ENCODE measurements around the gene TAOK1. TPM values are rescaled to one million over a fixed set of nuclear protein-coding genes. Genes with fewer than 3 reads are reported as not detected.

The TAOK1 gene
- total RNA-seq, 1 experiment from 2014 or later: 56.3 TPM

- H3K27ac ChIP-seq (ENCODE audit: low read depth, low read length): no peak overlapping the region
- no peak overlapping the region for H3K9ac ChIP-seq (ENCODE audit: low read length)
- H3K9me2 ChIP-seq (ENCODE audit: insufficient read depth): no peaks in the 10 kb centered on the region
- H3K27me3 ChIP-seq (ENCODE audit: insufficient read depth, low read length): no peaks in the 10 kb centered on the region
- no peak overlapping the region for H2AFZ ChIP-seq (ENCODE audit: low read depth, low read length, poor library complexity, severe bottlenecking)
- intact Hi-C loops (cut with micrococcal nuclease): loop anchor here (5.0 kb wide), 1 partner anchor 32 kb away; no protein-coding TSS in a partner anchor
- no peaks in the 10 kb centered on the region for H3K4me1 ChIP-seq (ENCODE audit: control insufficient read depth in 1 of 2, insufficient read depth in 2 of 2, low read length in 2 of 2)
- H3K4me2 ChIP-seq (ENCODE audit: low read length): no peak overlapping the region
- DNase-seq (ENCODE audit: low read depth, low spot score): no peak
- no peak for ATAC-seq
- CTCF ChIA-PET: no interaction called here
- TF ChIP-seq CEBPB (IDR thresholded peaks at IDR 0.05; ENCODE audit: low read depth) (no peak), EZH2 (IDR thresholded peaks at IDR 0.05) (no peak), ZBTB33 (IDR thresholded peaks at IDR 0.05; ENCODE audit: extremely low read depth, insufficient replicate concordance, low read length) (no peak), POLR2AphosphoS5 (IDR thresholded peaks at IDR 0.05; ENCODE audit: low read depth, low read length) (no peak), TCF7L2 (IDR thresholded peaks at IDR 0.05; ENCODE audit: borderline replicate concordance, extremely low read depth, insufficient read depth, insufficient read length) (no peak), RAD21 (IDR thresholded peaks at IDR 0.05; ENCODE audit: low read depth) (no peak), ZFX (IDR thresholded peaks at IDR 0.05) (no peak), EGR1 (IDR thresholded peaks at IDR 0.05; ENCODE audit: low read depth) (no peak)
- no TSS peak for BruUV-seq (replicated peaks)
- no peaks in the 10 kb centered on the region for H3K9me3 ChIP-seq (ENCODE audit: control insufficient read depth in 1 of 2, insufficient read depth in 1 of 2, low read depth in 1 of 2, low read length in 2 of 2)
- H3K4me3 ChIP-seq (replicated peaks in 1 of 2; ENCODE audit: low read depth in 1 of 2, low read length in 2 of 2): no peak overlapping the region
- no peaks in the 10 kb centered on the region for H3K79me2 ChIP-seq (ENCODE audit: insufficient read depth, low read length)
- POLR2A ChIA-PET: no interaction called here
- no peaks in the 10 kb centered on the region for H4K20me1 ChIP-seq (ENCODE audit: insufficient read depth)
- peaks cover 15 to 35% of the 10 kb centered on the region in 2 experiments; a peak in 3 of 4 replicates for H3K36me3 ChIP-seq (ENCODE audit: control insufficient read depth in 1 of 2, insufficient read depth in 2 of 2, low read length in 2 of 2)
- RAD21 ChIA-PET (ENCODE audit: low non-redundant PET in 1 of 2, low total read pairs in 2 of 2, uncharacterized antibody in 2 of 2, unreplicated experiment in 2 of 2): no interaction called here
Measured at GRCh38 chr17:29504711-29505110, 114.5 kb downstream of the TAOK1 start.

GRCh38 chr17:29505836-29506235, 115.7 kb downstream of the TAOK1 start:
- BruUV-seq (replicated peaks): no TSS peak
- ChIA-PET POLR2A (no interaction called here), CTCF (no interaction called here), RAD21 (ENCODE audit: low non-redundant PET in 1 of 2, low total read pairs in 2 of 2, uncharacterized antibody in 2 of 2, unreplicated experiment in 2 of 2) (no interaction called here)
- Histone ChIP-seq H3K4me3 (replicated peaks in 1 of 2; ENCODE audit: low read depth in 1 of 2, low read length in 2 of 2) (no peak overlapping the region), H3K27ac (ENCODE audit: low read depth, low read length) (no peak overlapping the region), H3K27me3 (ENCODE audit: insufficient read depth, low read length) (no peaks in the 10 kb centered on the region), H3K36me3 (ENCODE audit: control insufficient read depth in 1 of 2, insufficient read depth in 2 of 2, low read length in 2 of 2) (peaks cover 15 to 32% of the 10 kb centered on the region in 2 experiments; a peak in 3 of 4 replicates), H2AFZ (ENCODE audit: low read depth, low read length, poor library complexity, severe bottlenecking) (no peak overlapping the region), H3K4me1 (ENCODE audit: control insufficient read depth in 1 of 2, insufficient read depth in 2 of 2, low read length in 2 of 2) (no peaks in the 10 kb centered on the region), H4K20me1 (ENCODE audit: insufficient read depth) (no peaks in the 10 kb centered on the region), H3K9me2 (ENCODE audit: insufficient read depth) (no peaks in the 10 kb centered on the region), H3K9ac (ENCODE audit: low read length) (no peak overlapping the region), H3K79me2 (ENCODE audit: insufficient read depth, low read length) (no peaks in the 10 kb centered on the region), H3K4me2 (ENCODE audit: low read length) (no peak overlapping the region), H3K9me3 (ENCODE audit: control insufficient read depth in 1 of 2, insufficient read depth in 1 of 2, low read depth in 1 of 2, low read length in 2 of 2) (no peaks in the 10 kb centered on the region)
- no peak for ATAC-seq
- intact Hi-C loops (cut with micrococcal nuclease): loop anchor here (5.0 kb wide), 1 partner anchor 34 kb away; no protein-coding TSS in a partner anchor
- DNase-seq (ENCODE audit: low read depth, low spot score): no peak
- TF ChIP-seq CEBPB (IDR thresholded peaks at IDR 0.05; ENCODE audit: low read depth) (no peak), MAX (IDR thresholded peaks at IDR 0.05) (no peak), EGR1 (IDR thresholded peaks at IDR 0.05; ENCODE audit: low read depth) (no peak), REST (IDR thresholded peaks at IDR 0.05; ENCODE audit: low read depth) (no peak), ZBTB33 (IDR thresholded peaks at IDR 0.05; ENCODE audit: extremely low read depth, insufficient replicate concordance, low read length) (no peak), TCF7L2 (IDR thresholded peaks at IDR 0.05; ENCODE audit: borderline replicate concordance, extremely low read depth, insufficient read depth, insufficient read length) (no peak), SRF (IDR thresholded peaks at IDR 0.05; ENCODE audit: low read depth) (no peak), SP1 (IDR thresholded peaks at IDR 0.05; ENCODE audit: low read depth) (no peak)

Data from HCT116 (cell line).